Motor neuron (in vitro differentiated cells): ENCODE results near the gene MMAB. TPM values are rescaled to one million over a fixed set of nuclear protein-coding genes. Genes with fewer than 3 reads are reported as not detected.

Experiments used
- ATAC-seq, 8 experiments: fragments of 200-7000 bp; cut with Tn5 transposase; replicated peaks in 6 of 8; 2 replicates each; pipeline ENCODE4 v1.8.0; 2021; ENCODE audit warnings: mild to moderate bottlenecking in 8 of 8, moderate library complexity in 8 of 8
- H3K27ac ChIP-seq, 2 donors: fragments of 250-450 bp; sonication (Bioruptor Pico); 2 replicates each; pipeline ENCODE4 v1.9.0; 2021; ENCODE audit warnings: antibody characterized with exemption in 2 of 2, mild to moderate bottlenecking in 2 of 2, moderate library complexity in 1 of 2
- H3K4me1 ChIP-seq, 2 donors: fragments of 250-450 bp; sonication (Bioruptor Pico); replicated peaks in 1 of 2; 2 replicates each; pipeline ENCODE4 v1.6.1; 2021; ENCODE audit warnings: antibody characterized with exemption in 2 of 2, mild to moderate bottlenecking in 2 of 2, moderate library complexity in 1 of 2
- H3K4me3 ChIP-seq, 5 donors: fragments of 250-450 bp; sonication (Bioruptor Pico); 2 replicates each; pipeline ENCODE4 v1.9.0; 2021; ENCODE audit warnings: antibody characterized with exemption in 5 of 5, mild to moderate bottlenecking in 5 of 5, moderate library complexity in 4 of 5
- WGBS, 10 experiments: fragments of 450-650 bp; shearing (Covaris generic); methylation state at CpG; one replicate each; pipeline ENCODE4 v1.0.0; 2022; 5-methylcytosine and 5-hydroxymethylcytosine counted together
- in situ Hi-C, 9 experiments: fragments of 400-800 bp; cut with MboI; loops; one replicate each; pipeline ENCODE4 v1.15.0; 2021; ENCODE audit warnings: low sequenced_read_pairs in 9 of 9, low pct_unique_long_range_greater_than_20kb in 2 of 9; ENCODE audit not compliant: unreplicated experiment in 9 of 9
- total RNA-seq, 8 experiments: library from RNA; unstranded; fragments of 300-600 nt; gene quantifications; 2 replicates each; pipeline versions ENCODE4 v1.2.3 to v1.2.4, GENCODE V29; 2022

MMAB gene
- 10 to 100 TPM; 15.1 to 74.6 (median 25.7) TPM for total RNA-seq

GRCh38 chr12:109573029-109573913 lies at the start of gene MMAB, which contains the start of gene MVK:
MMAB (minus strand) TSS chr12:109573504; CDS start chr12:109573480, 24 bp downstream.
MVK (plus strand) TSS chr12:109573794; CDS start chr12:109574823, 1,029 bp downstream.
- Histone ChIP-seq H3K4me1 (peaks cover 8 to 13% of the 10 kb centered on the region in 2 donors), H3K27ac (peak within 1 kb of the TSS; percentile 90 to 95), H3K4me3 (peak within 1 kb of the TSS; percentile 52 to 94 (median 66))
- in situ Hi-C loops, result no loop called here
- peak; percentile 92 to 97 (median 96) for ATAC-seq
- WGBS, 10 experiments, result 0 to 40% (median 2%) methylated on average over 1 to 23 of the region's 74 CpGs; no CpG with 5 or more reads in 2 of the 10 experiments

GRCh38 chr12:109621901-109622364 lies 48.6 kb upstream of the MMAB start:
- peak in 6 of 8 experiments; percentile 2 to 74 (median 60) for ATAC-seq
- H3K4me1 ChIP-seq, result peaks cover 43 to 50% of the 10 kb centered on the region in 2 donors
- WGBS, 10 experiments, result 0 to 21% (median 10%) methylated on average over 1 to 12 of the region's 22 CpGs; no CpG with 5 or more reads in 3 of the 10 experiments
- H3K4me3 ChIP-seq, result no peak overlapping the region
- in situ Hi-C loops, result loop anchor here in 1 of 9 experiments (25.0 kb wide), 1 partner anchor 90 kb away; the partner anchor contains the start of gene FAM222A
- H3K27ac ChIP-seq, result peak overlapping the region in 1 of 2 donors; percentile 42

DNA sequence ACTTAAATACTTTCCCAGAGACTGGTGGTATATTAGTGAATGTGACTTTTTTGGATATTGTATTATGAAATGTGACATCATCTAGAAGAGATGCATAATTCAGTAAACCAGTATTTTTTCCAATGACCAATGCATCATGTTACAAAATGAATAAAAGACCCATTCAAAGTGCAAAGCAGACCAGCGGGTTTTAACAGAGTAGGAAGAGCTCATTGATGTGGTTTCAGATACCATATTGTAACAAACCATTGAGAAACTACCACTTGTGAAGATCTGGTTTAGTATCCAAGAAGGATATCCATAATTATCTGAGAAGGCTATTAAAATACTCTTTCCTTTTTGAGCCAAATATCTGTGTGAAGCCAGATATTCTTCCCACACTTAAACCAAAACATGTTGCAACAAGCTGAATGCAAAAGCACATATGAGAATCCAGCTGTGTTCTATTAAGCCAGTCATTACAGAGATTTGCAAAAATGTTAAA lies 47.9 kb upstream of the MMAB start:
- ATAC-seq, result peak in 3 of 8 experiments; percentile 56 to 67 (median 58)
- no peak overlapping the region for H3K27ac ChIP-seq
- in situ Hi-C loops, result loop anchor here in 1 of 9 experiments (25.0 kb wide), 1 partner anchor 91 kb away; the partner anchor contains the start of gene FAM222A
- H3K4me3 ChIP-seq, result no peak overlapping the region
- H3K4me1 ChIP-seq, result peaks cover 43 to 50% of the 10 kb centered on the region in 2 donors
- 0 to 78% (median 0%) methylated on average over 1 of the region's 1 CpG; no CpG with 5 or more reads in 4 of the 10 experiments for WGBS, 10 experiments

- H3K4me1 ChIP-seq, result peaks cover 34 to 36% of the 10 kb centered on the region in 2 donors
- in situ Hi-C loops, result loop anchor here in 1 of 9 experiments (25.0 kb wide), 1 partner anchor 93 kb away; the partner anchor contains the start of gene FAM222A
- H3K4me3 ChIP-seq, result no peak overlapping the region
- no peak overlapping the region for H3K27ac ChIP-seq
- 66 to 100% (median 93%) methylated on average over 2 to 7 of the region's 8 CpGs; no CpG with 5 or more reads in 3 of the 10 experiments for WGBS, 10 experiments
- ATAC-seq, result peak in 3 of 8 experiments; percentile 2 to 53 (median 27)
These were observed 45.8 kb upstream of the MMAB start for GRCh38 chr12:109619002-109619604.

DNA sequence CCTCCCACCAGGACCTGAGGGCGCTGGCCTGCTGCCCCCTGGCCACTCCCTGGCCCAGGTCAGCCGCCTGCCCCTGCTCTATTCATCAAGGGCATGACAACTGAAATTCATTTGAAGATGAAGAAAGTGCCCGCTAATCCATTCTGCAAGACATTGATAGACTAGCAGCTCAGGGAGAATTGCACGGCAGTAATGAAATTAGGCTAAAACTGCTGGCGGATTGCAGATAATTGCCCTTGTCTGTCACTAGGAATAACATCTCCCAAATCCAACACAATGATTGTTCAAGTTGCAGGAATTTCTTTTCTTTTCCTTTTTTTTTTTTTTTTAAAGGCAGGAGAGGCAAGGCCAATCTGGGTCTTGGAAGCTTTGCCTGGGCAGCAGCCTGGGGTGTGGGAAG lies 44.8 kb upstream of the MMAB start:
- in situ Hi-C loops, result loop anchor here in 1 of 9 experiments (25.0 kb wide), 1 partner anchor 94 kb away; the partner anchor contains the start of gene FAM222A
- H3K4me3 ChIP-seq, result no peak overlapping the region
- WGBS, 10 experiments, result 17 to 74% (median 32%) methylated on average over 1 to 3 of the region's 5 CpGs; no CpG with 5 or more reads in 3 of the 10 experiments
- peak overlapping the region in 1 of 2 donors; percentile 57 for H3K27ac ChIP-seq
- H3K4me1 ChIP-seq, result peaks cover 40 to 44% of the 10 kb centered on the region in 2 donors
- peak in 4 of 8 experiments; percentile 4 to 18 (median 8) for ATAC-seq

DNA sequence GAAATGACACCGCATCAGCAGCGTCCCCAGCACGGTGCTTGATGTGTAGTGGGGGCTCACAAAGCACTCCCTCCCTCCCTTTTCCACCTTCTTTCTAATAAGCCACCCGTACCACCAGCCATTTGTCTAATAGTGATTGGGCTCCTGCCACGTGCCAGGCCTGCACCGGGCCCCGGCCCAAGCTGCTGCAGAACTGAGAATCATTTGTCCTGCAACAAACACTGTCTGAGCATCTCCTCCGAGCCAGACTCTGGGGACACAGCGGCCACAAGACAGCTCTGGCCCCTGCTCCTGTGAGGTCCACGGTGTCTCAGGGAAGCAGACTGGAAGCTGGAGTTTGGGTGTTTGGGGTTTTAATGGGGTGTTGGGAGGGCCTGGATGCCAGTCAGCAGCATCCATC lies 44.2 kb upstream of the MMAB start:
- Histone ChIP-seq H3K27ac (peak overlapping the region in 1 of 2 donors; percentile 57), H3K4me3 (no peak overlapping the region), H3K4me1 (peaks cover 36 to 44% of the 10 kb centered on the region in 2 donors)
- peak in 5 of 8 experiments; percentile 8 to 30 (median 22) for ATAC-seq
- 0 to 83% (median 65%) methylated on average over 1 to 8 of the region's 10 CpGs; no CpG with 5 or more reads in 3 of the 10 experiments for WGBS, 10 experiments
- in situ Hi-C loops, result loop anchor here in 1 of 9 experiments (25.0 kb wide), 1 partner anchor 95 kb away; the partner anchor contains the start of gene FAM222A

GRCh38 chr12:109615556-109616229 lies 42.4 kb upstream of the MMAB start:
- in situ Hi-C loops, result loop anchor here in 1 of 9 experiments (25.0 kb wide), 1 partner anchor 97 kb away; the partner anchor contains the start of gene FAM222A
- no peak for ATAC-seq
- Histone ChIP-seq H3K27ac (no peak overlapping the region), H3K4me3 (no peak overlapping the region), H3K4me1 (peaks cover 23 to 34% of the 10 kb centered on the region in 2 donors)
- 0 to 100% (median 81%) methylated on average over 1 to 13 of the region's 14 CpGs; no CpG with 5 or more reads in 2 of the 10 experiments for WGBS, 10 experiments

- no peak overlapping the region for H3K4me3 ChIP-seq
- ATAC-seq, result peak in 1 of 8 experiments; percentile 32
- in situ Hi-C loops, result loop anchor here in 1 of 9 experiments (25.0 kb wide), 1 partner anchor 98 kb away; the partner anchor contains the start of gene FAM222A
- H3K4me1 ChIP-seq, result peaks cover 22 to 30% of the 10 kb centered on the region in 2 donors
- H3K27ac ChIP-seq, result no peak overlapping the region
- WGBS, 10 experiments, result 0 to 94% (median 41%) methylated on average over 2 to 16 of the region's 26 CpGs
These were observed 40.5 kb upstream of the MMAB start for GRCh38 chr12:109613649-109614455.

DNA sequence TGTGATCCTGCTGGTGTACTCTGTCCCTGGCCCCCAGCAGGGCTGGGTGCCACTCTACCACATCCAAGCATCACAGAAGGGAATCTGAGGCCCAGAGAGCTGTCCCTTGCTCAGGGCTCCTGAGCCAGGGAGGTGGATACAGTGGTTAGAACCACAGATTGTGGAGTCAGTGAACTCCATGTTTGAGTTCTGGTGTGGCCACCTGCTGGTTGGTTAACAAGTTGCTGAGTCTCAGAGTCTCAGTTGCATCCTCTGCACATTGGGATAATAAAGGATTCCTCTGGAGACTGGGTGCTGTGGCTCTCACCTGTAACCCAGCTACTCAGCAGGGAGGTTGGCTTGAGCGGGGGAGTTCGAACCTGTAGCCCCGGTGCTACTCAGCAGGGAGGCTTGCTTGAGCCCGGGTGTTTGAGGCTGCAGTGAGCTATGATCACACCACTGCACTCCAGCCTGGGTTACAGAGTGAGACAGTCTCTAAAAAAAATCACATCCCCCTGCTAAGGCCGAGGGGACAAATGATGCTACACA lies 39.7 kb upstream of the MMAB start:
- in situ Hi-C loops, result loop anchor here in 1 of 9 experiments (25.0 kb wide), 1 partner anchor 99 kb away; the partner anchor contains the start of gene FAM222A
- WGBS, 10 experiments, result 0 to 72% (median 33%) methylated on average over 1 to 4 of the region's 5 CpGs; no CpG with 5 or more reads in 3 of the 10 experiments

DNA sequence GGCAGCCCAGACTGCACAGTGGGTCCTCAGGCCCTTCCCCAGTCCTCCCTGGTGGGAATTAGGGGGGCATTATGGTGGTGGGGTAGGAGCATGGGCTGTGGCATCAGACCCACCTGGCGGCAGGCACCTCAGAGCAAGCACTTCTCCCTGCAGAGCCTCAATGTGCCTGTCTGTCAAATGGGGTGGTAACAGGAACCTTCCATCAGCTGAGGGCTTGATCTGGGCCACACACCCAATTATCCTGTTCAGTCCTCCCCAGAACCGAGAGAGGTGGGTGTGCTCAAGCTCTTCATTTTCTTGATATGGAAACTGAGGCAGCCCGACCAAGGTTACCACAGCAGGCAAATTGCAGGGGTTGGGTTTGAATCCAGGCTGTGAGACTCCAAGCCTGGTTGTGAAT lies 38.7 kb upstream of the MMAB start:
- in situ Hi-C loops, result loop anchor here in 1 of 9 experiments (25.0 kb wide), 1 partner anchor 100 kb away; the partner anchor contains the start of gene FAM222A
- peaks cover 10 to 16% of the 10 kb centered on the region in 2 donors for H3K4me1 ChIP-seq
- H3K4me3 ChIP-seq, result no peak overlapping the region
- 20 to 100% (median 83%) methylated on average over 1 to 2 of the region's 3 CpGs; no CpG with 5 or more reads in 5 of the 10 experiments for WGBS, 10 experiments
- H3K27ac ChIP-seq, result no peak overlapping the region
- ATAC-seq, result no peak

More for the DNA sequence above, 39.7 kb upstream of the MMAB start:
- Histone ChIP-seq H3K27ac (no peak overlapping the region), H3K4me3 (no peak overlapping the region), H3K4me1 (peaks cover 14 to 23% of the 10 kb centered on the region in 2 donors)
- peak; percentile 15 to 51 (median 34) for ATAC-seq
